Mesendoderm (in vitro differentiated cells): ENCODE data around the gene ZNF670.

Experiments
- DNase-seq: peaks from one replicate; pipeline ENCODE4 v3.0.0; 2013
- H2AK5ac ChIP-seq: 2 replicates; pipeline ENCODE4 v1.6.1; 2013; ENCODE audit warnings: low read length, inconsistent platforms
- H2BK120ac ChIP-seq: 2 replicates; pipeline ENCODE4 v1.6.1; 2013; ENCODE audit warnings: low read depth, mild to moderate bottlenecking, low read length, moderate library complexity, mixed read lengths
- H2BK15ac ChIP-seq: replicated peaks from 2 replicates; pipeline ENCODE4 v1.6.1; 2013; ENCODE audit warnings: low read depth, mild to moderate bottlenecking, moderate library complexity
- H2BK5ac ChIP-seq: 2 replicates; pipeline ENCODE4 v1.6.1; 2013; ENCODE audit warnings: low read length, inconsistent platforms
- H3K18ac ChIP-seq: 2 replicates; pipeline ENCODE4 v1.6.1; 2013; ENCODE audit warnings: mild to moderate bottlenecking, low read length, mixed read lengths
- H3K23ac ChIP-seq: one replicate; pipeline ENCODE4 v1.6.1; 2013; ENCODE audit warnings: low read length
- H3K27ac ChIP-seq: 2 replicates; pipeline ENCODE4 v1.5.1; 2013; ENCODE audit warnings: low read depth, mild to moderate bottlenecking, inconsistent platforms, low read length, moderate library complexity
- H3K27me3 ChIP-seq: 2 replicates; pipeline ENCODE4 v1.6.1; 2013; ENCODE audit warnings: low read length, control low read depth, mild to moderate bottlenecking, inconsistent platforms; ENCODE audit not compliant: insufficient read depth, poor library complexity
- H3K36me3 ChIP-seq: 2 replicates; pipeline ENCODE4 v1.6.1; 2013; ENCODE audit warnings: low read length, inconsistent platforms; ENCODE audit not compliant: control insufficient read depth, insufficient read depth
- H3K4ac ChIP-seq: one replicate; pipeline ENCODE4 v1.6.1; 2013; ENCODE audit warnings: low read depth, mild to moderate bottlenecking, low read length, moderate library complexity
- H3K4me1 ChIP-seq: 2 replicates; pipeline ENCODE4 v1.6.1; 2013; ENCODE audit warnings: low read depth, low read length, inconsistent platforms; ENCODE audit not compliant: control insufficient read depth
- H3K4me2 ChIP-seq: 2 replicates; pipeline ENCODE4 v1.6.1; 2013; ENCODE audit warnings: low read length
- H3K4me3 ChIP-seq: 2 replicates; pipeline ENCODE4 v1.5.1; 2013; ENCODE audit warnings: mild to moderate bottlenecking, low read length
- H3K56ac ChIP-seq: one replicate; pipeline ENCODE4 v1.6.1; 2013; ENCODE audit warnings: low read length
- H3K79me1 ChIP-seq: 2 replicates; pipeline ENCODE4 v1.6.1; 2013; ENCODE audit warnings: low read length, inconsistent platforms
- H3K79me2 ChIP-seq: 2 replicates; pipeline ENCODE4 v1.6.1; 2013; ENCODE audit warnings: mild to moderate bottlenecking, low read length; ENCODE audit not compliant: control insufficient read depth, insufficient read depth
- H3K9ac ChIP-seq: 2 replicates; pipeline ENCODE4 v1.6.1; 2013; ENCODE audit warnings: low read length, inconsistent platforms
- H4K5ac ChIP-seq: one replicate; pipeline ENCODE4 v1.6.1; 2013; ENCODE audit warnings: low read length
- H4K8ac ChIP-seq: one replicate; pipeline ENCODE4 v1.6.1; 2013; ENCODE audit warnings: low read depth, mild to moderate bottlenecking, control low read depth, low read length, moderate library complexity
- WGBS: extraction: QIAGEN DNeasy Blood & Tissue Kit; methylation state at CpG from one replicate; pipeline ENCODE4 v1.1.7; 2013; ENCODE audit warnings: low lambda C conversion rate, missing lambda C conversion rate; ENCODE audit not compliant: insufficient coverage; ENCODE audit errors: extremely low coverage; 5-methylcytosine and 5-hydroxymethylcytosine counted together

Gene ZNF670

DNA sequence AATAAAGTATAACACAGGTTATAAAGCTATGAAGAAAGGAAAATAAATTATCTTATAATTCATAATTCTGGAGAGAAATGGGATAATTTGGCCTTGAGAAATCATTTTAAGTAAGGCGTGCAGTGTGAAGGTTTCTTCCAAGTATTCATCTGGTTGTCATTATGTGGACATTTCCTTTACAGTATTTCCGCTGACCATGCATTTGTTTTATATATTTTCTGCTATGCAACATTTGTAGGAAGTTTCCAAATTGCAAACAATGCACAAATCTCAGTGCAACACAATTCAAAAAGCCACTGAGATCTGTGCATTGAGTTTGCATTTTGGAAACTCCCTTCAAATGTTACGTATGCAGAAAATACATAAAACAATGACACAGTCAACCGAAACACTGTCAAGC is 17.8 kb downstream of the ZNF670 start:
- DNase-seq: no peak
- WGBS: no CpG with 5 or more reads among the region's 4 CpGs

DNA sequence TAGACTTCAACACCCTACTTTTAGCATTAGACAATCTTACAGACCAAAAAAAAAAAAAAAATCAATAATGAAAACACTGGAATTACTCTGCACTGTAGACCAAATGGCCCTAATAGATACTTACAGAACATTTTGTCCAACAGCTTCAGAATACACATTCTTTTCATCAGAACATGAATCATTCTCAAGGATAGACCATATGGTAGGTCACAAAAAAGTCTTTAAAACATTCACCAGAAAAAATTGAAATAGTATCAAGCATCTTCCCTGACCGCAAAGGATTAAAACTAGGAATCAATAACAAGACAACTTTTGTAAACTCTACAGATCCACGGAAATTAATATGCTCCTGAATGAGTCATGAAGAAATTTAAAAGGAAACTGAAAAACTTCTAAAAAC is 22.5 kb downstream of the ZNF670 start:
- Histone ChIP-seq H3K27ac (no peak overlapping the region), H3K27me3 (no peaks in the 10 kb centered on the region), H3K56ac (no peak overlapping the region), H3K9ac (no peak overlapping the region), H2AK5ac (no peak overlapping the region), H2BK5ac (no peak overlapping the region), H3K4me3 (no peak overlapping the region), H3K23ac (no peak overlapping the region), H4K5ac (no peak overlapping the region), H3K4me2 (no peak overlapping the region), H2BK15ac (no peak overlapping the region), H3K18ac (no peak overlapping the region), H3K36me3 (no peaks in the 10 kb centered on the region), H3K4ac (no peak overlapping the region), H3K79me1 (peaks cover 20% of the 10 kb centered on the region), H3K79me2 (peaks cover 28% of the 10 kb centered on the region), H3K4me1 (no peaks in the 10 kb centered on the region), H2BK120ac (no peak overlapping the region), H4K8ac (no peak overlapping the region)
- WGBS: no CpG with 5 or more reads among the region's 2 CpGs
- no peak for DNase-seq

More for the DNA sequence above, 17.8 kb downstream of the ZNF670 start:
- Histone ChIP-seq H2AK5ac (no peak overlapping the region), H3K23ac (no peak overlapping the region), H2BK5ac (no peak overlapping the region), H3K36me3 (no peaks in the 10 kb centered on the region), H3K4me3 (no peak overlapping the region), H3K4me1 (no peaks in the 10 kb centered on the region), H3K27me3 (no peaks in the 10 kb centered on the region), H3K79me2 (peaks cover 32% of the 10 kb centered on the region), H4K8ac (no peak overlapping the region), H3K9ac (no peak overlapping the region), H3K18ac (no peak overlapping the region), H2BK15ac (no peak overlapping the region), H3K4me2 (no peak overlapping the region), H2BK120ac (no peak overlapping the region), H3K27ac (no peak overlapping the region), H3K56ac (no peak overlapping the region), H3K79me1 (peaks cover 15% of the 10 kb centered on the region), H3K4ac (no peak overlapping the region), H4K5ac (no peak overlapping the region)

DNA sequence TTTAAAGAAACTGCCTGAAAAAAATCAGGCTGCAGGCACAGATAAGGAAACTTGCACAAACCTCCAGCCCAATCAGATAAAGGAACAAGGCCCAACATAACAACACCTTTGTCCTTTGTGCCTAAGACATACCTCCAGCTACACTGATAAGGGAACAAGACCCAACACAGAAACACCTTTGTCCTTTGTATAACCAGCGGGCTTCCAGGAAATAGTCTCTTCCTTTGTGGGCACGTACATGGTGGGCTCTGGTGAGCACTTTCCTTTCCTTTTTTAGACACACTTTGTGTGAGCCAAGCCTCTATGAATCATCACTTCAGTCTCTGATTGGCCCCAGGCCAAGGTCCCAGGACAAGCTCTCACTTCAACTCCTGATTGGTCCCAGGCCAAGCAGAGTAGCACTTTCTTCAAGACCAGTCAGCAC is 23.6 kb downstream of the ZNF670 start:
- H3K4me1 ChIP-seq: no peaks in the 10 kb centered on the region
- H3K18ac ChIP-seq: no peak overlapping the region
- no peak overlapping the region for H2BK15ac ChIP-seq
- no peak overlapping the region for H3K4me2 ChIP-seq
- no peak overlapping the region for H3K4ac ChIP-seq
- H3K27ac ChIP-seq: no peak overlapping the region
- no peaks in the 10 kb centered on the region for H3K36me3 ChIP-seq
- no peak overlapping the region for H3K56ac ChIP-seq
- H2BK5ac ChIP-seq: no peak overlapping the region
- no CpG with 5 or more reads among the region's 2 CpGs for WGBS
- H2BK120ac ChIP-seq: no peak overlapping the region
- peaks cover 24% of the 10 kb centered on the region for H3K79me2 ChIP-seq
- H2AK5ac ChIP-seq: no peak overlapping the region
- peaks cover 20% of the 10 kb centered on the region for H3K79me1 ChIP-seq
- no peak overlapping the region for H3K23ac ChIP-seq
- no peak overlapping the region for H4K8ac ChIP-seq
- DNase-seq: no peak
- no peak overlapping the region for H4K5ac ChIP-seq
- no peak overlapping the region for H3K9ac ChIP-seq
- no peaks in the 10 kb centered on the region for H3K27me3 ChIP-seq
- H3K4me3 ChIP-seq: no peak overlapping the region

DNA sequence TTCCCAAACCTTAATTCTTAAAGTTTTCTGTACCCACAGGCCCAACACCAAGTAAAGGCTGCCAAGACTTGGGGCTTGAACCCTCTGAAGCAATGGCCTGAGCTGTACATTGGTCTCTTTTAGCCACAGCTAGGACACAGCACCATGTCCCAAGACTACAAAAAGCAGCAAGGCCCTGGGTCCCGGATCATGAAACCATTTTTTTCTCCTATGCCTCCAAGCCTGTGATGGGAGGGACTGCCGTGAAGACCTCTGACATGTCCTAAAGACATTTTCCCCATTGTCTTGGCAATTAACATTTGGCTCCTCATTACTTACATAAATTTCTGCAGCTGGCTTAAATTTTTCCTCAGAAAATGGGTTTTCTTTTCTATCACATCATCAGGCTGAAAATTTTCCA is 30.9 kb downstream of the ZNF670 start:
- WGBS: no CpG with 5 or more reads among the region's 2 CpGs
- no peak overlapping the region for H2AK5ac ChIP-seq
- H3K4ac ChIP-seq: no peak overlapping the region
- H3K23ac ChIP-seq: no peak overlapping the region
- H3K4me3 ChIP-seq: no peak overlapping the region
- no peak overlapping the region for H3K4me2 ChIP-seq
- H3K79me2 ChIP-seq: peaks cover 19% of the 10 kb centered on the region
- no peak overlapping the region for H2BK5ac ChIP-seq
- H3K56ac ChIP-seq: no peak overlapping the region
- H3K4me1 ChIP-seq: no peaks in the 10 kb centered on the region
- H3K79me1 ChIP-seq: peaks cover 14% of the 10 kb centered on the region
- H4K5ac ChIP-seq: no peak overlapping the region
- no peaks in the 10 kb centered on the region for H3K27me3 ChIP-seq
- H3K18ac ChIP-seq: no peak overlapping the region
- no peaks in the 10 kb centered on the region for H3K36me3 ChIP-seq
- H4K8ac ChIP-seq: no peak overlapping the region
- no peak overlapping the region for H2BK120ac ChIP-seq
- no peak overlapping the region for H3K9ac ChIP-seq
- H2BK15ac ChIP-seq: no peak overlapping the region
- no peak overlapping the region for H3K27ac ChIP-seq
- peak; percentile 40 for DNase-seq

DNA sequence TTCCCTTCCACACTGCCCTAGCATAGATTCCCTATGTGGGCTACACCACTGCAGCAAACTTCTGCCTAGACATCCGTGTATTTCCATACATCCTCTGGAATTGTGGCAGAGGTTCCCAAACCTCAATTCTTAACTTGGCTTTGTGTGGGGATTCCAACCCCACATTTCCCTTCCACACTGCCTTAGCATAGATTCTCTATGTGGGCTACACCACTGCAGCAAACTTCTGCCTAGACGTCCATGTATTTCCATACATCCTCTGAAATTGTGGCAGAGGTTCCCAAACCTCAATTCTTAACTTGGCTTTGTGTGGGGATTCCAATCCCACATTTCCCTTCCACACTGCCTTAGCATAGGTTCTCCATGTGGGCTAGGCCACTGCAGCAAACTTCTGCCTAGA is 31.4 kb downstream of the ZNF670 start:
- H3K79me2 ChIP-seq: peaks cover 19% of the 10 kb centered on the region
- no peak overlapping the region for H3K18ac ChIP-seq
- no peak overlapping the region for H3K4ac ChIP-seq
- no peak overlapping the region for H4K8ac ChIP-seq
- H3K4me3 ChIP-seq: no peak overlapping the region
- H4K5ac ChIP-seq: no peak overlapping the region
- no peaks in the 10 kb centered on the region for H3K4me1 ChIP-seq
- no peak overlapping the region for H3K9ac ChIP-seq
- DNase-seq: peak; percentile 22
- H3K23ac ChIP-seq: no peak overlapping the region
- no peak overlapping the region for H2BK5ac ChIP-seq
- H3K27ac ChIP-seq: no peak overlapping the region
- H3K27me3 ChIP-seq: no peaks in the 10 kb centered on the region
- H2BK120ac ChIP-seq: no peak overlapping the region
- H2AK5ac ChIP-seq: no peak overlapping the region
- WGBS: no CpG with 5 or more reads among the region's 2 CpGs
- H2BK15ac ChIP-seq: no peak overlapping the region
- H3K56ac ChIP-seq: no peak overlapping the region
- H3K4me2 ChIP-seq: no peak overlapping the region
- H3K36me3 ChIP-seq: no peaks in the 10 kb centered on the region
- peaks cover 15% of the 10 kb centered on the region for H3K79me1 ChIP-seq

DNA sequence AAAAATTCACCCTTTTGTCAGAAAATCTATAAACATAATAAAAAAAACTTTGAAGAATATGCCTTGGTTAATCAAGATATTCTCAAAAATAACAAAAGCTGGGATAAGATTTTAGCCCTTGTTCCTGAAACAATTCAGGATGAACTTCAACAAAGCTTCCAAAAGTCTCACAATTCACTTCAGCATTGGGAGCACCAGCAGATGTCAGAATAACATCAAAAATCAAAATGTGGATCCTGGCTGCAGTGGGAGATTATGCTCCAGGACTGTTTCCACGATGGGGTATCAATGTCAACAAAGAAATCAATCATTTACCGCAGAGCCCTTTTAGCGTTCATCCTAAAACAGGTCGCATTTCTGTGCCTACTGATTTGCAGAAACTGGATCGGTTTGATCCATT is 35.2 kb downstream of the ZNF670 start:
- peaks cover 21% of the 10 kb centered on the region for H3K79me2 ChIP-seq
- H3K23ac ChIP-seq: no peak overlapping the region
- H3K79me1 ChIP-seq: peaks cover 19% of the 10 kb centered on the region
- H2BK5ac ChIP-seq: no peak overlapping the region
- no peak overlapping the region for H3K4me3 ChIP-seq
- H2BK15ac ChIP-seq: no peak overlapping the region
- H2AK5ac ChIP-seq: no peak overlapping the region
- no peak overlapping the region for H3K4me2 ChIP-seq
- no peak overlapping the region for H3K4ac ChIP-seq
- H3K27ac ChIP-seq: no peak overlapping the region
- no peak for DNase-seq
- WGBS: no CpG with 5 or more reads among the region's 5 CpGs
- H4K5ac ChIP-seq: no peak overlapping the region
- H3K56ac ChIP-seq: no peak overlapping the region
- H3K27me3 ChIP-seq: no peaks in the 10 kb centered on the region
- no peak overlapping the region for H4K8ac ChIP-seq
- H3K36me3 ChIP-seq: no peaks in the 10 kb centered on the region
- no peak overlapping the region for H3K18ac ChIP-seq
- H2BK120ac ChIP-seq: no peak overlapping the region
- no peaks in the 10 kb centered on the region for H3K4me1 ChIP-seq
- no peak overlapping the region for H3K9ac ChIP-seq
